H7 (cell line): ENCODE results near the gene IZUMO1. TPM values are rescaled to one million over a fixed set of nuclear protein-coding genes. Genes with fewer than 3 reads are reported as not detected.
"Not testable (repeated sequence)": the region's sequence is repeated elsewhere in the genome, so short reads cannot be mapped to it uniquely, and the experiment has no call there.

Experiments
- DNase-seq: peaks from one replicate; pipeline ENCODE4 v3.0.0; 2012
- H3K27me3 ChIP-seq: 2 replicates; pipeline ENCODE4 v1.6.0; 2011; ENCODE audit warnings: mild to moderate bottlenecking, low read length; ENCODE audit not compliant: control insufficient read depth, insufficient read depth
- H3K36me3 ChIP-seq: replicated peaks from 2 replicates; pipeline ENCODE4 v1.5.1; 2011; ENCODE audit warnings: low read length; ENCODE audit not compliant: control insufficient read depth, insufficient read depth
- H3K4me3 ChIP-seq: 2 replicates; pipeline ENCODE4 v1.5.1; 2011; ENCODE audit warnings: low read depth, mild to moderate bottlenecking, control low read depth, low read length, moderate library complexity; ENCODE audit not compliant: insufficient read depth
- total RNA-seq: library from RNA; depleted of rRNA; stranded (reverse); fragments of >200 nt; shearing (Covaris generic); gene quantifications from 2 replicates; pipeline ENCODE4 v1.2.3, GENCODE V29; 2014

IZUMO1 gene
- total RNA-seq, 1 experiment from 2014 or later: 0.24 TPM

DNA sequence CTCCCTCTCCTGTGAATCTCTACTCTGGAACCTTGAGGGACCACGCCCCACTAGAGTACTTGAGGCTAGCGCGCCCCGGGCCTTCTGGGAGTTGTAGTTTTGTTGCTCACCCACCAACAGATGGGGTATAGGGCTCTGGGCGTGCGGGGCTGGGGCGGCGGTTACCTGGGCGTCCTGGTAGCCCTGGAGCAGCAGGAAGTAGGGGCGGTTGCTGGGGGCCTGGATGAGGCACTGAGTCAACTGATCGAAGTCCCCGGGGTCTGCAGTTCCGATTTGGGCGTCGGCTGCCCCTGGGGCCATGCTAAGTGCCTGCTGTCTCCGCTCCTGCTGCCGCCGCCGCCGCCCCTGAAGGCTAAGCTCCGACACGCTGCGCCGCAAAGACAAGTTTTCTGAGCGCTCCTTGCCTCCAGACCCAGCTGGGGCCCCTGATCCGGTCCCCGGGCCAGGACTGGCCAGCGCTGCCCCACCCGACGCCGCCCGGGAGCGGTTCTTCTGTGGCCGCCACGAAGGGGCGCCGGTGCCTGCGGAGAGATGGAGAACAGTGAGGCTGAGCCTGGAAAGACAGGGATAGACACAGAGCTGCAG lies 11.6 kb downstream of the IZUMO1 start:
- peak; percentile 94 for DNase-seq
- Histone ChIP-seq H3K36me3 (no peaks in the 10 kb centered on the region), H3K4me3 (peak overlapping the region; percentile 59), H3K27me3 (peaks cover 15% of the 10 kb centered on the region)

DNA sequence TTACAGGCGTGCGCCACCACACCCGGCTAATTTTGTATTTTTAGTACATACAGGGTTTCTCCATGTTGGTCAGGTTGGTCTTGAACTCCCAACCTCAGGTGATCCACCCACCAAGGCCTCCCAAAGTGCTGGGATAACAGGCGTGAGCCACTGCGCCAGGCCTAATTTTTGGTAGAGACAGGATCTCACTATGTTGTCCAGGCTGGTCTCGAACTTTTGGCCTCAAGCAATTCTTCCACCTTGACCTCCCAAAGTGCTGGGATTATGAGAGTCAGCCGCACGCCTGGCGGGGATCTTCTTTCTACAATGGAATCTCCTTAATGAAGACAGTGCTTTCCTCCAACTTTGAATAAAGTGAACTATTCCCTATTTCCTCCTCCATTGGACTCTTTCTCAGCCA lies 12.1 kb downstream of the IZUMO1 start:
- no peak for DNase-seq
- Histone ChIP-seq H3K27me3 (peaks cover 10% of the 10 kb centered on the region), H3K36me3 (no peaks in the 10 kb centered on the region), H3K4me3 (no peak overlapping the region)

DNA sequence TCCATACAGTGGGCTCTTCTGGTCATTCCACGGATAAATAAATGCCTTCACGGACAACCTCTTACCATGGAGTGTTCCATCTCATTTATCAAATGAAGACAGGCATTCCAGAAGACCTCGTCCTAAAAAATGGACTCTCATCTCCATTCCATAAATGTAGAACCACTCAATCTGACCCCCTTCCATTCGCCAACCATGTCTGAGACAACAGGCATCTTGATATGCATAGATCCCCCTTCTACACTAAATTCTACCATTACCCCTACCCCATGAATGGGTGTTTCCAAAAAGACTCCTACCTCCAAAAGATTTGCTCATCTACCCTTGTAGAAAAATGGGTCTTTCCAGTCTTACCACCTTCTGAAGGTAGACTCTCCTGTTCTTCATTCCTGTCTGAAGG lies 15.3 kb downstream of the IZUMO1 start:
- H3K36me3 ChIP-seq: no peaks in the 10 kb centered on the region
- no peak overlapping the region for H3K4me3 ChIP-seq
- peaks cover 3% of the 10 kb centered on the region; the same call in 1 of the 2 replicates for H3K27me3 ChIP-seq
- DNase-seq: no peak

DNA sequence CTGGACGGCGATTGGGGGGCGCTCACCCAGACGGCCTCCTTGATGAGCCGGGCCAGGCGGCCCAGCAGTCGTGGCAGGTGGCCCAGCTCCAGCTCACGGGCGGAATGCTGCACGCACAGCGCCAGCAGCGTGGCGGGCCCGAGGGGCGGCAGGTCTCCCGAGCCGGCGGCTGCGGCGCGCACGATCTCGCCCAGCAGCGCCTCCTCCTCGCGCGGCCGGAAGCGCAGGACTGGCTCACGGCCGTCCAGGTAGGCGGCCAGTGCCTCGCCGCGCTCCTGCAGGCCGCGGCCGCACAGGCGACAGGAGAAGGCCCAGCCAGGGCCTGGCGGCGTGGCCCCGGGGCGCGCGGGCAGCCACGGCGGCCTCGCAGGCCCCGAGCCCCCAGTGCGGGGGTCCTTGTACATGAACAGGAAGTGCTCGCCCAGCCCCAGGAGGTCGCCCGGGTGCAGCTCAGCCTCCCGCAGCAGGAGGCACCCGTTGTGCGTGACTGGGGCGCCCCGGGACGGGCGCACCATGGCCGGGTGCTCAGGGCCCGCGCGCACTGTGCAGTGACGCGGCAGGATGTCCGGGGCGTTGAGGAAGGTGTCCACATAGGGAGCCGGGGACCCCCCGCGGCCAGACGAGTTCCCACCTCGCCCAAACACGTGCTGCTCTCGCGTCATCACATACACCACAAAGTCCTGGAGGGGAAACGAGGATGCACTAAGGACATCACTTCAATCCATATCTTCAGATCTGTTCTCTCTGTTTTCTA lies 17.6 kb downstream of the IZUMO1 start:
- Histone ChIP-seq H3K36me3 (no peaks in the 10 kb centered on the region), H3K4me3 (peak overlapping the region; percentile 3; the same call in 1 of the 2 replicates), H3K27me3 (no peaks in the 10 kb centered on the region; the same call in 1 of the 2 replicates)
- DNase-seq: peak; percentile 76

DNA sequence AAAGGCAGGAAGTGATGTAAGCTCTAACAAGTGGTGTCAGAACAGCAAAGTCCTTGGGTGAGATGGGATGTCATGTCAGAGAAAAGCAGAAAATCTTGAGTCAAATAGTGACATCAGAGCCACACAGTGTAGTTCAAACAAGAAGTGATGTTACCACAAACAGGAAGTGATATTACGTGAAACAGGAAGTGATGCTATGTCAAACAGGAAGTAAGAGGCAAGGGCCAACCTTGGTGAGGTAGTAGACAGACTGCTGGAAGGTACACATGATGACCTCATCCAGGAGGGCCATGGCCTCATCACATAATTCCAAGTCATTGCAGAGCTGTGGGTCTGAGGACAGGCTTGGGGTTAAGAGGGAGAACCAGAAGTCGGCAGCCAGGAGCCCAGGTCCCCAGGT lies 20.2 kb downstream of the IZUMO1 start:
- peak; percentile 13 for DNase-seq

GRCh38 chr19:48724796-48725753 lies 21.6 kb downstream of the IZUMO1 start:
- no peaks in the 10 kb centered on the region for H3K36me3 ChIP-seq
- no peak overlapping the region for H3K4me3 ChIP-seq
- no peaks in the 10 kb centered on the region for H3K27me3 ChIP-seq
- DNase-seq: peak; percentile 89

More for the DNA sequence above, 20.2 kb downstream of the IZUMO1 start:
- no peaks in the 10 kb centered on the region; the same call in 1 of the 2 replicates for H3K27me3 ChIP-seq
- H3K36me3 ChIP-seq: no peaks in the 10 kb centered on the region
- H3K4me3 ChIP-seq: no peak overlapping the region

GRCh38 chr19:48722196-48722708 lies 24.5 kb downstream of the IZUMO1 start:
- Histone ChIP-seq H3K4me3 (no peak overlapping the region), H3K36me3 (no peaks in the 10 kb centered on the region), H3K27me3 (no peaks in the 10 kb centered on the region)
- no peak for DNase-seq

GRCh38 chr19:48720613-48721296 lies 26.0 kb downstream of the IZUMO1 start:
- Histone ChIP-seq H3K36me3 (no peaks in the 10 kb centered on the region), H3K4me3 (peak overlapping the region; percentile 72), H3K27me3 (no peaks in the 10 kb centered on the region)
- DNase-seq: peak; percentile 98

- DNase-seq: no peak
- no peaks in the 10 kb centered on the region for H3K27me3 ChIP-seq
- H3K36me3 ChIP-seq: no peaks in the 10 kb centered on the region
- H3K4me3 ChIP-seq: peak overlapping the region; percentile 41
These were observed 26.5 kb downstream of the IZUMO1 start for GRCh38 chr19:48720251-48720612.

- Histone ChIP-seq H3K4me3 (peak within 1 kb of the TSS; percentile 72), H3K27me3 (no peaks in the 10 kb centered on the region), H3K36me3 (no peaks in the 10 kb centered on the region)
- peak; percentile 66 for DNase-seq
These were observed 27.2 kb downstream of the IZUMO1 start, which contains the start of gene MAMSTR for GRCh38 chr19:48719263-48720171. MAMSTR (minus strand) TSS chr19:48719725; CDS start chr19:48719031, 694 bp downstream.

DNA sequence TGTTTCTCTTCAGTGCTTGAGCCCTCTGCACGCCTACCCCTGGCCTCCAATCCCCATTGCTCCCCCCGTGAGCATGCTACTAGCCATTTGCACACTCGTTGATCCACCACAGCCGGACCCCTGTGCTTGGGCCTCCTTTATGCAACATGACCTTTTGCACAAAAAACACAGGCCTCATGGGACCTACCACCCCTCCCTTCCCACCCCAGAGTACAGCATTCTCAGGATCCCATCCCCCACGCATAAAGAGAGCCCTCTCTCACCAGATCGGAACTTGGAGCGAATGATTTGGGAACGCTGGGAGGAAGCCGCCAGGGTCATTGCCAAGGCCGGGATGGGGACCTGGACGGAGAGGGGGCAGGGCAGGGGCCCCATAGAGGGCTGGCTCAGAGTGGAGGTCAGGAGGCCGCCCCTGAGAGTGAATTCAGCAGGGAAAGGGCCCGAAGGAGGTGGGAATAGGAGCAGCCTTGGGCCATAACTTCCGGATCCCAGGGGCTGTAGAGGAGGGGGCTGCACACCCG lies 27.9 kb downstream of the IZUMO1 start:
- 0 out of 2 replicates have a peak overlapping the region, but pooled peaks have one; percentile 2 for H3K4me3 ChIP-seq
- no peaks in the 10 kb centered on the region for H3K27me3 ChIP-seq
- DNase-seq: peak; percentile 72

GRCh38 chr19:48718106-48718505 lies 28.6 kb downstream of the IZUMO1 start:
- not testable (repeated sequence) for H3K36me3 ChIP-seq, H3K4me3 ChIP-seq, DNase-seq, H3K27me3 ChIP-seq

More for the DNA sequence above, 27.9 kb downstream of the IZUMO1 start:
- H3K36me3 ChIP-seq: no peaks in the 10 kb centered on the region
